ENCODE results near the gene C1QTNF6. TPM values are rescaled to one million over a fixed set of nuclear protein-coding genes. Genes with fewer than 3 reads are reported as not detected.
A peak's percentile ranks its signal among the peaks of the same experiment; 100 is the strongest.

Gene C1QTNF6
- total RNA-seq, 1 experiment from 2014 or later, result 7.4 TPM

DNA sequence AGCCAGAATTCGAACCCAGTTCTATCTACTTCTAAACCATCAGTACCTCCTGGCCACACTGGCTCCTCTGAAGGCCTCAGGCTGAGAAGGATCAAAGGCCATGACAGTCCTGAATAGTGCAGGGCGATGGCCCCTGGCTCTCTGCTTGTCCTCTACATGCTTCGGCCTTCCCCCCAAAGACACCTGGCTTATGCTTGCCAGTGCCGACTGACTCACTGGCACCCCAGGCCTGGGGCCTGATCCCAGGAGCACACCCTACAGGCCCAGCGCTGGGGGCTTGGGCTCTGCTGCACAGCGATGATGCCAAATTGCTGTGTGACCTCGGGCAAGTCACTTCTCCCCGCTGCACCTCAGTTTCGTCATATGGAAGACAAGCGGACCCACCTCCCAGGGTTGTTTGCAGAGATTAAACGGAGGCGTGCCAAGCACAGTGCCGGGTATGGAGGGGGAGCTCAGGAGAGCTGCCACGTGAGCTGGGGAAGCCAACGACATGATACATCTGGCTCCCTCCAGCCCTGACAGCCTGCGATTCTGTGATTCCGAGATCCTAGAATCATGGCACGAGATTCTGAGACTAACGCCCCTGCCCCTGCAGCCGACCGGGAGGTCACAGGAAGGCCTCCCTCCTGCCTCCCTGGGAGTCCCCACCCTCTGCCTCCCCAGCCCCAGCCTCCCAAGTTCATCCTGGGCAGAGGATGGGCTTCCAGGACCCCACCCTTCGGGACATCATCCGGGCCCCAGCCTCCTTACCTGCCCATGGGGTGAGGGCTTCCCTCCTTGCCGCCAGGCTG is 23.2 kb upstream of the C1QTNF6 start:
- H3K27me3 ChIP-seq (replicated peaks; ENCODE audit: control insufficient read depth, insufficient read depth, low read length), result no peaks in the 10 kb centered on the region
- intact Hi-C loops (cut with micrococcal nuclease; ENCODE audit: unreplicated experiment), result no loop called here
- peaks cover 5% of the 10 kb centered on the region for H3K27me3 Mint-ChIP-seq (ENCODE audit: insufficient read depth, unreplicated experiment)
- peaks cover 4% of the 10 kb centered on the region for H3K36me3 Mint-ChIP-seq (ENCODE audit: insufficient read depth, unreplicated experiment)
- DNase-seq, result no peak
- H3K36me3 ChIP-seq (ENCODE audit: control insufficient read depth, insufficient read depth, low read length), result no peaks in the 10 kb centered on the region
- CTCF ChIA-PET, result interaction anchor here (1.0 kb wide), 1 partner anchor 12 kb away, joined by 4 read pairs; no protein-coding TSS in a partner anchor
- no peak overlapping the region for H3K4me3 ChIP-seq (ENCODE audit: low read depth, low read length)
- H3K4me1 Mint-ChIP-seq (ENCODE audit: low read depth, unreplicated experiment), result peaks cover 5% of the 10 kb centered on the region
- H3K9me3 Mint-ChIP-seq (ENCODE audit: unreplicated experiment), result no peaks in the 10 kb centered on the region
- H3K4me3 Mint-ChIP-seq (ENCODE audit: unreplicated experiment), result no peak overlapping the region
- no TSS peak for BruUV-seq (replicated peaks)
- TF ChIP-seq, protein P1, sequence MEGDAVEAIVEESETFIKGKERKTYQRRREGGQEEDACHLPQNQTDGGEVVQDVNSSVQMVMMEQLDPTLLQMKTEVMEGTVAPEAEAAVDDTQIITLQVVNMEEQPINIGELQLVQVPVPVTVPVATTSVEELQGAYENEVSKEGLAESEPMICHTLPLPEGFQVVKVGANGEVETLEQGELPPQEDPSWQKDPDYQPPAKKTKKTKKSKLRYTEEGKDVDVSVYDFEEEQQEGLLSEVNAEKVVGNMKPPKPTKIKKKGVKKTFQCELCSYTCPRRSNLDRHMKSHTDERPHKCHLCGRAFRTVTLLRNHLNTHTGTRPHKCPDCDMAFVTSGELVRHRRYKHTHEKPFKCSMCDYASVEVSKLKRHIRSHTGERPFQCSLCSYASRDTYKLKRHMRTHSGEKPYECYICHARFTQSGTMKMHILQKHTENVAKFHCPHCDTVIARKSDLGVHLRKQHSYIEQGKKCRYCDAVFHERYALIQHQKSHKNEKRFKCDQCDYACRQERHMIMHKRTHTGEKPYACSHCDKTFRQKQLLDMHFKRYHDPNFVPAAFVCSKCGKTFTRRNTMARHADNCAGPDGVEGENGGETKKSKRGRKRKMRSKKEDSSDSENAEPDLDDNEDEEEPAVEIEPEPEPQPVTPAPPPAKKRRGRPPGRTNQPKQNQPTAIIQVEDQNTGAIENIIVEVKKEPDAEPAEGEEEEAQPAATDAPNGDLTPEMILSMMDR (IDR thresholded peaks at IDR 0.05; ENCODE audit: insufficient read depth in 1 of 2, low read depth in 1 of 2, low read length in 1 of 2, severe bottlenecking in 1 of 2, unreplicated experiment in 1 of 2), result no peak
- no peaks in the 10 kb centered on the region for H3K9me3 ChIP-seq
- H3K4me1 ChIP-seq, result no peaks in the 10 kb centered on the region
- H3K27ac Mint-ChIP-seq (ENCODE audit: unreplicated experiment), result no peak overlapping the region
- POLR2A ChIA-PET, result no interaction called here

DNA sequence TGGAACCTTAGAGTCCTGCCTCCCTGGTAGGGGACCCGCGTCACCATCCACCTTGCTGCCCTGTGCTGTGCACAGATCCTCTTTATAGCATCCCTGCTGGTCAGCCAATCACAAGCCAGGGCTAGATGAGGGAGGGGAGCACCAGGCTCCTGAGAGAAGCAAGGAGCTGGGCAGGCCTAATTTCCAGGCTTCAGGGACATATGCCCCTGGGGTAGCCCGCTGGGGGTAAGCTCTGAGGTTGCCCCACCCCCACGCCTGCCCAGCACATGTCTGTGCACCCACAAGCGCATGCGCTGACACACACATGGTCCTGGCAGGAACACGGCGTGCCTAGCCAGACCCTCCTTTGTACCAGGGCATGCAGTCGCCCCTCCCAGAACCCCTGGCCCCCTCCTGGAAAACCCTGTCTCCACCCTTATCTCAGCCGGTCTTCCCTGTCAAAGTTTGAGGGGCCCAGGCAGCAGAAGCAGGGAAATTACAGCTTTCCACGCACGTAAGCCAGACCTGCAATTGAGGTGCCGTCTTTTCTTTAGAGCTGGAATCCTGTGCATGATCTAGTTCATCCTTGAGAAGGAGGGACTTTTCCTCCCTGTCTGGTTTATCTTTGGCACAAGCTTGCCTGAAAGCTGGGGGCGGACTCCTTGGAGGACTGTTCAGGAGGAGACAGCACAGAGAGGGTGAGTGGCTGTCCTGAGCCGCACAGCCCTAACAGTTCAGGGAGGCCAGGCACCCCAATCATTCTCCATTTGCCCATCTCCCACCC is 22.2 kb upstream of the C1QTNF6 start:
- ChIA-PET CTCF (interaction anchor here (0.7 to 1.0 kb wide), 2 partner anchors 11 kb away, joined by 3 to 4 read pairs; no protein-coding TSS in a partner anchor), POLR2A (no interaction called here)
- peaks cover 4% of the 10 kb centered on the region for H3K36me3 Mint-ChIP-seq (ENCODE audit: insufficient read depth, unreplicated experiment)
- H3K27ac Mint-ChIP-seq (ENCODE audit: unreplicated experiment), result no peak overlapping the region
- Histone ChIP-seq H3K4me3 (ENCODE audit: low read depth, low read length) (no peak overlapping the region), H3K4me1 (no peaks in the 10 kb centered on the region), H3K36me3 (ENCODE audit: control insufficient read depth, insufficient read depth, low read length) (no peaks in the 10 kb centered on the region), H3K9me3 (no peaks in the 10 kb centered on the region), H3K27me3 (replicated peaks; ENCODE audit: control insufficient read depth, insufficient read depth, low read length) (no peaks in the 10 kb centered on the region)
- BruUV-seq (replicated peaks), result no TSS peak
- no peaks in the 10 kb centered on the region for H3K9me3 Mint-ChIP-seq (ENCODE audit: unreplicated experiment)
- H3K27me3 Mint-ChIP-seq (ENCODE audit: insufficient read depth, unreplicated experiment), result peaks cover 2% of the 10 kb centered on the region
- no peak overlapping the region for H3K4me3 Mint-ChIP-seq (ENCODE audit: unreplicated experiment)
- TF ChIP-seq, protein P1 (IDR thresholded peaks at IDR 0.05; ENCODE audit: insufficient read depth in 1 of 2, low read depth in 1 of 2, low read length in 1 of 2, severe bottlenecking in 1 of 2, unreplicated experiment in 1 of 2), result no peak
- H3K4me1 Mint-ChIP-seq (ENCODE audit: low read depth, unreplicated experiment), result peaks cover 5% of the 10 kb centered on the region
- intact Hi-C loops (cut with micrococcal nuclease; ENCODE audit: unreplicated experiment), result no loop called here
- peak in 1 of 2 experiments; percentile 29 for DNase-seq

- intact Hi-C loops (cut with micrococcal nuclease; ENCODE audit: unreplicated experiment), result no loop called here
- H3K4me1 Mint-ChIP-seq (ENCODE audit: low read depth, unreplicated experiment), result peaks cover 1% of the 10 kb centered on the region
- TF ChIP-seq, protein P1 (IDR thresholded peaks at IDR 0.05; ENCODE audit: insufficient read depth in 1 of 2, low read depth in 1 of 2, low read length in 1 of 2, severe bottlenecking in 1 of 2, unreplicated experiment in 1 of 2), result no peak
- H3K4me3 Mint-ChIP-seq (ENCODE audit: unreplicated experiment), result no peak overlapping the region
- peak in 1 of 2 experiments; percentile 16 for DNase-seq
- Histone ChIP-seq H3K9me3 (no peaks in the 10 kb centered on the region), H3K4me1 (no peaks in the 10 kb centered on the region), H3K36me3 (ENCODE audit: control insufficient read depth, insufficient read depth, low read length) (no peaks in the 10 kb centered on the region), H3K27me3 (replicated peaks; ENCODE audit: control insufficient read depth, insufficient read depth, low read length) (no peaks in the 10 kb centered on the region), H3K4me3 (ENCODE audit: low read depth, low read length) (no peak overlapping the region)
- H3K9me3 Mint-ChIP-seq (ENCODE audit: unreplicated experiment), result no peaks in the 10 kb centered on the region
- CTCF ChIA-PET, result interaction anchor here (0.7 to 1.1 kb wide), 2 partner anchors 10 to 61 kb away, joined by 3 read pairs; no protein-coding TSS in a partner anchor
- H3K27ac Mint-ChIP-seq (ENCODE audit: unreplicated experiment), result no peak overlapping the region
- H3K36me3 Mint-ChIP-seq (ENCODE audit: insufficient read depth, unreplicated experiment), result peaks cover 4% of the 10 kb centered on the region
- POLR2A ChIA-PET, result no interaction called here
- H3K27me3 Mint-ChIP-seq (ENCODE audit: insufficient read depth, unreplicated experiment), result peaks cover 2% of the 10 kb centered on the region
- no TSS peak for BruUV-seq (replicated peaks)
These were observed 21.2 kb upstream of the C1QTNF6 start for GRCh38 chr22:37209140-37209845.
